HG03280 (cell line): Measurements from ENCODE around the gene BLVRA.
"Not testable (repeated sequence)": the region's sequence is repeated elsewhere in the genome, so short reads cannot be mapped to it uniquely, and the experiment has no call there.

Experiments
- ATAC-seq: cut with Tn5 transposase; IDR thresholded peaks from one replicate; pipeline ENCODE4 v1.9.1; 2021; ENCODE audit warnings: mild to moderate bottlenecking, moderate library complexity; ENCODE audit not compliant: unreplicated experiment

The BLVRA gene

GRCh38 chr7:43758029-43758821 is at the start of gene BLVRA:
TSS of gene BLVRA (plus strand) at chr7:43758680. CDS start at chr7:43771159, 12,479 bp downstream.
- ATAC-seq = peak; percentile 72

- no peak for ATAC-seq
Observed at GRCh38 chr7:43711503-43711902, 47.0 kb upstream of the BLVRA start.

- ATAC-seq = not testable (repeated sequence)
Observed at GRCh38 chr7:43715966-43716365, 42.5 kb upstream of the BLVRA start.

- no peak for ATAC-seq
Observed at GRCh38 chr7:43716598-43716997, 41.9 kb upstream of the BLVRA start.

- no peak for ATAC-seq
Observed at GRCh38 chr7:43721193-43721806, 37.2 kb upstream of the BLVRA start.

- no peak for ATAC-seq
Observed at GRCh38 chr7:43723007-43723341, 35.5 kb upstream of the BLVRA start.

GRCh38 chr7:43725251-43725650 is 33.2 kb upstream of the BLVRA start:
- ATAC-seq = no peak

- ATAC-seq = no peak
Observed at GRCh38 chr7:43726466-43726865, 32.0 kb upstream of the BLVRA start.

- no peak for ATAC-seq
Observed at GRCh38 chr7:43727003-43727402, 31.5 kb upstream of the BLVRA start.

- ATAC-seq = no peak
Observed at GRCh38 chr7:43727494-43727893, 31.0 kb upstream of the BLVRA start.

GRCh38 chr7:43729214-43729923 is 29.1 kb upstream of the BLVRA start, which contains the start of gene COA1:
TSS of gene COA1 (minus strand) at chr7:43729523. CDS start at chr7:43648614, 80,909 bp downstream.
- peak; percentile 84 for ATAC-seq

GRCh38 chr7:43729924-43730248 is 28.6 kb upstream of the BLVRA start:
- peak; percentile 15 for ATAC-seq

- not testable (repeated sequence) for ATAC-seq
Observed at GRCh38 chr7:43731494-43731893, 27.0 kb upstream of the BLVRA start.

GRCh38 chr7:43734575-43735332 is 23.7 kb upstream of the BLVRA start:
- not testable (repeated sequence) for ATAC-seq

- peak; percentile 15 for ATAC-seq
Observed at GRCh38 chr7:43735403-43735801, 23.1 kb upstream of the BLVRA start.

GRCh38 chr7:43735802-43736603 is 22.5 kb upstream of the BLVRA start:
- ATAC-seq = peak; percentile 65

GRCh38 chr7:43737467-43738127 is 20.9 kb upstream of the BLVRA start:
- ATAC-seq = no peak

GRCh38 chr7:43742692-43743091 is 15.8 kb upstream of the BLVRA start:
- ATAC-seq = no peak

GRCh38 chr7:43747328-43748105 is 11.0 kb upstream of the BLVRA start:
- no peak for ATAC-seq
